ENCODE data around the gene MEX3D.

Gene MEX3D

DNA sequence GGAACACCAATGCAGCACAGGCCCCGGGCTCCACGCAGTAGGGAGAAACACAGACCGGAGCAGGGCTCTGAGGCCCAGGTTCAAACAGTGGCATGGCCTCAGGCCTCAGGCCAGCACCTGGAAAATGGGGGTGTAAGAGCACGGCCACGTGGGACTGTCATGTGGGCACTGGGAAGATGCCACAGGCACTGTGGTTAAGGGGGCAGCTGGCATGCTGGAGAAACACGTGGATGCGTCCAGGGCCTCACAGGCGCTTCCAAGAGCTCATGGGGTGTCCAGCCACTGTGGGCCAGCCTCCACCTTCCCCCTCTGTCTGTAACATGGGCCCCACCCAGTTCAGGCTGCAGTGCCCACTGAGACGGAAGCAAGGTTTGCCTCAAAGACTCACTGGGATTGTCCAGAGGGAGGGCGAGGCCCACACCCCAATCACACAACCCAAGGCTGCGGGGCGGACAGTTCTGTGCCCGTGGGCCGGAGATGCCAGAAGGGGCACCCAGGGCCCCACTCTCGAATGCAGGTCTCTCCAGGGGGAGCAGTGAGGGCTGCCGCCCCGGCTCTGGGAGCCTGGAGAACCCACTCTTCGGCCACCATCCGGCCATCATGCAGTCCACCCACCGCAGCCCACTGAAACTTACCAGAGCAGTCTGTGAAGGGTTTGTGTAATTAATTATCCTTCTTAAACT is 30.8 kb upstream of the MEX3D start:
- Histone ChIP-seq H3K27ac (ENCODE audit: extremely low read depth, low read depth, low read length) (no peak overlapping the region), H3K4me1 (ENCODE audit: control insufficient read depth, insufficient read depth, low read length) (no peaks in the 10 kb centered on the region), H3K4me3 (ENCODE audit: low read depth, low read length) (no peak overlapping the region), H3K36me3 (ENCODE audit: control insufficient read depth in 2 of 2, insufficient read depth in 1 of 2, low read length in 2 of 2) (peaks cover 20 to 66% of the 10 kb centered on the region in 2 experiments; a peak in 2 of 3 replicates), H3K9me3 (ENCODE audit: control insufficient read depth, insufficient read depth, low read depth, low read length) (no peaks in the 10 kb centered on the region)
- ChIA-PET POLR2A (no interaction called here), CTCF (no interaction called here)
- TF ChIP-seq, protein P1, sequence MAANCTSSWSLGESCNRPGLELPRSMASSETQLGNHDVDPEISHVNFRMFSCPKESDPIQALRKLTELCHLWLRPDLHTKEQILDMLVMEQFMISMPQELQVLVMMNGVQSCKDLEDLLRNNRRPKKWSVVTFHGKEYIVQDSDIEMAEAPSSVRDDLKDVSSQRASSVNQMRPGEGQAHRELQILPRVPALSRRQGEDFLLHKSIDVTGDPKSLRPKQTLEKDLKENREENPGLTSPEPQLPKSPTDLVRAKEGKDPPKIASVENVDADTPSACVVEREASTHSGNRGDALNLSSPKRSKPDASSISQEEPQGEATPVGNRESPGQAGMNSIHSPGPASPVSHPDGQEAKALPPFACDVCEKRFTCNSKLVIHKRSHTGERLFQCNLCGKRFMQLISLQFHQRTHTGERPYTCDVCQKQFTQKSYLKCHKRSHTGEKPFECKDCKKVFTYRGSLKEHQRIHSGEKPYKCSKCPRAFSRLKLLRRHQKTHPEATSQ (tag by site-specific recombination; IDR thresholded peaks at IDR 0.05): no peak
- TF ChIP-seq ZNF23 (tag by site-specific recombination; IDR thresholded peaks at IDR 0.05; ENCODE audit: borderline replicate concordance) (no peak), PRDM10 (tag by site-specific recombination; IDR thresholded peaks at IDR 0.05) (peak; percentile 79)

DNA sequence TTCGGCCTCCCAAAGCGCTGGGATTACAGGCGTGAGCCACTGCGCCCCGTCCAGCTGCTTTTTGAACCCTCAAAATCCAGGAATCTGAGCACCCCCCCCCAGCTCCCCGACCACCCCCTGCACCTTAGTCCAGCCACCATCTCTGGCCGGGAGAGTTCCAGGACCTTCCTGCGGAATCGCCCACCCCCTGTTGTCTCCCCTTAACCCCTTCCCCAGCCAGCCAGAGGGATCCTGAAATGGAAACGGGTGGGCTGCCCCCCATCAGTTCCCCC is 25.3 kb upstream of the MEX3D start:
- Histone ChIP-seq H3K4me1 (ENCODE audit: control insufficient read depth, insufficient read depth, low read length) (no peaks in the 10 kb centered on the region), H3K9me3 (ENCODE audit: control insufficient read depth, insufficient read depth, low read depth, low read length) (no peaks in the 10 kb centered on the region), H3K27ac (ENCODE audit: extremely low read depth, low read depth, low read length) (no peak overlapping the region; the same call in 1 of the 2 replicates), H3K4me3 (ENCODE audit: low read depth, low read length) (no peak overlapping the region), H3K36me3 (ENCODE audit: control insufficient read depth in 2 of 2, insufficient read depth in 1 of 2, low read length in 2 of 2) (peaks cover 18 to 40% of the 10 kb centered on the region in 2 experiments; a peak in 2 of 3 replicates)
- POLR2A ChIA-PET: interaction anchor here (0.5 to 2.8 kb wide), 16 partner anchors 8 to 830 kb away, joined by 3 to 27 read pairs (median 4); partner anchors contain the start of gene UQCR11
- CTCF ChIA-PET: interaction anchor here (0.8 to 0.9 kb wide), 2 partner anchors 180 to 195 kb away, joined by 3 read pairs; no protein-coding TSS in a partner anchor
- TF ChIP-seq ZSCAN4 (tag by site-specific recombination; IDR thresholded peaks at IDR 0.05): no peak
- TF ChIP-seq ZNF416 (tag by site-specific recombination; IDR thresholded peaks at IDR 0.05): no peak
- no peak for TF ChIP-seq TRIM28 (IDR thresholded peaks at IDR 0.05; ENCODE audit: borderline replicate concordance, low read length)
- TF ChIP-seq, protein P2, sequence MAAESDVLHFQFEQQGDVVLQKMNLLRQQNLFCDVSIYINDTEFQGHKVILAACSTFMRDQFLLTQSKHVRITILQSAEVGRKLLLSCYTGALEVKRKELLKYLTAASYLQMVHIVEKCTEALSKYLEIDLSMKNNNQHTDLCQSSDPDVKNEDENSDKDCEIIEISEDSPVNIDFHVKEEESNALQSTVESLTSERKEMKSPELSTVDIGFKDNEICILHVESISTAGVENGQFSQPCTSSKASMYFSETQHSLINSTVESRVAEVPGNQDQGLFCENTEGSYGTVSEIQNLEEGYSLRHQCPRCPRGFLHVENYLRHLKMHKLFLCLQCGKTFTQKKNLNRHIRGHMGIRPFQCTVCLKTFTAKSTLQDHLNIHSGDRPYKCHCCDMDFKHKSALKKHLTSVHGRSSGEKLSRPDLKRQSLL (tag by site-specific recombination; IDR thresholded peaks at IDR 0.05): no peak
- TF ChIP-seq KLF7 (tag by site-specific recombination; IDR thresholded peaks at IDR 0.05; ENCODE audit: borderline replicate concordance): no peak
- TF ChIP-seq, protein P3, sequence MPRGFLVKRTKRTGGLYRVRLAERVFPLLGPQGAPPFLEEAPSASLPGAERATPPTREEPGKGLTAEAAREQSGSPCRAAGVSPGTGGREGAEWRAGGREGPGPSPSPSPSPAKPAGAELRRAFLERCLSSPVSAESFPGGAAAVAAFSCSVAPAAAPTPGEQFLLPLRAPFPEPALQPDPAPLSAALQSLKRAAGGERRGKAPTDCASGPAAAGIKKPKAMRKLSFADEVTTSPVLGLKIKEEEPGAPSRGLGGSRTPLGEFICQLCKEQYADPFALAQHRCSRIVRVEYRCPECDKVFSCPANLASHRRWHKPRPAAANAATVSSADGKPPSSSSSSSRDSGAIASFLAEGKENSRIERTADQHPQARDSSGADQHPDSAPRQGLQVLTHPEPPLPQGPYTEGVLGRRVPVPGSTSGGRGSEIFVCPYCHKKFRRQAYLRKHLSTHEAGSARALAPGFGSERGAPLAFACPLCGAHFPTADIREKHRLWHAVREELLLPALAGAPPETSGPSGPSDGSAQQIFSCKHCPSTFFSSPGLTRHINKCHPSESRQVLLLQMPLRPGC (tag by site-specific recombination; IDR thresholded peaks at IDR 0.05): no peak
- TF ChIP-seq ZBTB7A (tag by site-specific recombination; IDR thresholded peaks at IDR 0.05; ENCODE audit: low read depth): no peak
- TF ChIP-seq, protein P4, sequence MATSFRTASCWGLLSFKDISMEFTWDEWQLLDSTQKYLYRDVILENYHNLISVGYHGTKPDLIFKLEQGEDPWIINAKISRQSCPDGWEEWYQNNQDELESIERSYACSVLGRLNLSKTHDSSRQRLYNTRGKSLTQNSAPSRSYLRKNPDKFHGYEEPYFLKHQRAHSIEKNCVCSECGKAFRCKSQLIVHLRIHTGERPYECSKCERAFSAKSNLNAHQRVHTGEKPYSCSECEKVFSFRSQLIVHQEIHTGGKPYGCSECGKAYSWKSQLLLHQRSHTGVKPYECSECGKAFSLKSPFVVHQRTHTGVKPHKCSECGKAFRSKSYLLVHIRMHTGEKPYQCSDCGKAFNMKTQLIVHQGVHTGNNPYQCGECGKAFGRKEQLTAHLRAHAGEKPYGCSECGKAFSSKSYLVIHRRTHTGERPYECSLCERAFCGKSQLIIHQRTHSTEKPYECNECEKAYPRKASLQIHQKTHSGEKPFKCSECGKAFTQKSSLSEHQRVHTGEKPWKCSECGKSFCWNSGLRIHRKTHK (tag by site-specific recombination; IDR thresholded peaks at IDR 0.05): no peak
- no peak for TF ChIP-seq ZNF837 (tag by site-specific recombination; IDR thresholded peaks at IDR 0.05)
- no peak for TF ChIP-seq ZNF211 (tag by site-specific recombination; IDR thresholded peaks at IDR 0.05; ENCODE audit: low read depth)
- TF ChIP-seq ZNF777 (tag by site-specific recombination; IDR thresholded peaks at IDR 0.05; ENCODE audit: borderline replicate concordance): no peak
- TF ChIP-seq, protein P5, sequence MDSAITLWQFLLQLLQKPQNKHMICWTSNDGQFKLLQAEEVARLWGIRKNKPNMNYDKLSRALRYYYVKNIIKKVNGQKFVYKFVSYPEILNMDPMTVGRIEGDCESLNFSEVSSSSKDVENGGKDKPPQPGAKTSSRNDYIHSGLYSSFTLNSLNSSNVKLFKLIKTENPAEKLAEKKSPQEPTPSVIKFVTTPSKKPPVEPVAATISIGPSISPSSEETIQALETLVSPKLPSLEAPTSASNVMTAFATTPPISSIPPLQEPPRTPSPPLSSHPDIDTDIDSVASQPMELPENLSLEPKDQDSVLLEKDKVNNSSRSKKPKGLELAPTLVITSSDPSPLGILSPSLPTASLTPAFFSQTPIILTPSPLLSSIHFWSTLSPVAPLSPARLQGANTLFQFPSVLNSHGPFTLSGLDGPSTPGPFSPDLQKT (IDR thresholded peaks at IDR 0.05; ENCODE audit: borderline replicate concordance, low read depth, low read length): no peak
- TF ChIP-seq ZBTB17 (tag by site-specific recombination; IDR thresholded peaks at IDR 0.05): no peak
- no peak for TF ChIP-seq ZNF792 (tag by site-specific recombination; IDR thresholded peaks at IDR 0.05)
- TF ChIP-seq, protein P6, sequence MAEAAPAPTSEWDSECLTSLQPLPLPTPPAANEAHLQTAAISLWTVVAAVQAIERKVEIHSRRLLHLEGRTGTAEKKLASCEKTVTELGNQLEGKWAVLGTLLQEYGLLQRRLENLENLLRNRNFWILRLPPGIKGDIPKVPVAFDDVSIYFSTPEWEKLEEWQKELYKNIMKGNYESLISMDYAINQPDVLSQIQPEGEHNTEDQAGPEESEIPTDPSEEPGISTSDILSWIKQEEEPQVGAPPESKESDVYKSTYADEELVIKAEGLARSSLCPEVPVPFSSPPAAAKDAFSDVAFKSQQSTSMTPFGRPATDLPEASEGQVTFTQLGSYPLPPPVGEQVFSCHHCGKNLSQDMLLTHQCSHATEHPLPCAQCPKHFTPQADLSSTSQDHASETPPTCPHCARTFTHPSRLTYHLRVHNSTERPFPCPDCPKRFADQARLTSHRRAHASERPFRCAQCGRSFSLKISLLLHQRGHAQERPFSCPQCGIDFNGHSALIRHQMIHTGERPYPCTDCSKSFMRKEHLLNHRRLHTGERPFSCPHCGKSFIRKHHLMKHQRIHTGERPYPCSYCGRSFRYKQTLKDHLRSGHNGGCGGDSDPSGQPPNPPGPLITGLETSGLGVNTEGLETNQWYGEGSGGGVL (tag by site-specific recombination; IDR thresholded peaks at IDR 0.05): no peak
- no peak for TF ChIP-seq ZNF610 (tag by site-specific recombination; IDR thresholded peaks at IDR 0.05; ENCODE audit: borderline replicate concordance)
